ENCODE data around the gene RDH11. TPM values are rescaled to one million over a fixed set of nuclear protein-coding genes. Genes with fewer than 3 reads are reported as not detected.
"Not testable (repeated sequence)": the region's sequence is repeated elsewhere in the genome, so short reads cannot be mapped to it uniquely, and the experiment has no call there.

The RDH11 gene
- total RNA-seq, 1 experiment from 2014 or later, result 126 TPM

DNA sequence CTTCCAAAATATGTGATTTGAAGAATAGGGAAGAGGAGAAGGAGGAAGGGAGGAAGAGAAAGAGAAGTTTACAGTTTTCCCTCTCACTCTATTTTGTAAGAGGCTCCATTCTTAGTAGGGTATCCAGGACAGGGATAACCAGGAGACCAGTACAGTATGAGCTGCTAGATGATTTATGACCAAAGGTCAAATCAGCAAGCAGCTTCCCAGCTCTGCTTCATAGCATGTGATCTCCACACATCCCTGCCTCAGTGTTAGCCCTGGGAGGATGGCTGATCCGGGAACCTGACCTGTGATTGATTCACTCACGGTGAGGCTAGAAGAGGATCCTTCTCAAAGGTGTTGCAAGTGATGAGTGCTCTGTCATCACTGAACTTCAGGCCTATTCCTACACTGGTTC, 22.7 kb upstream of the RDH11 start:
- H3K27me3 ChIP-seq (ENCODE audit: low read length), result no peaks in the 10 kb centered on the region
- no peaks in the 10 kb centered on the region for H4K20me1 ChIP-seq (ENCODE audit: insufficient read depth, low read depth, low read length)
- H3K9me2 ChIP-seq (replicated peaks; ENCODE audit: insufficient read depth, low read length), result no peaks in the 10 kb centered on the region
- no peaks in the 10 kb centered on the region for H3K79me2 ChIP-seq (ENCODE audit: low read length)
- no peak overlapping the region for H3K9ac ChIP-seq (ENCODE audit: low read length)
- H2AFZ ChIP-seq (ENCODE audit: low read length), result no peak overlapping the region
- no peak overlapping the region for H3K27ac ChIP-seq (ENCODE audit: low read length)
- no peak overlapping the region for H3K4me3 ChIP-seq (ENCODE audit: low read length)
- peaks cover 8% of the 10 kb centered on the region for H3K4me1 ChIP-seq (ENCODE audit: low read length)
- H3K9me3 ChIP-seq (ENCODE audit: low read length), result no peaks in the 10 kb centered on the region
- no peak overlapping the region for H3K4me2 ChIP-seq (ENCODE audit: low read depth, low read length, poor library complexity, severe bottlenecking)
- H3K36me3 ChIP-seq (ENCODE audit: insufficient read depth, low read length), result no peaks in the 10 kb centered on the region
- no peak for DNase-seq

DNA sequence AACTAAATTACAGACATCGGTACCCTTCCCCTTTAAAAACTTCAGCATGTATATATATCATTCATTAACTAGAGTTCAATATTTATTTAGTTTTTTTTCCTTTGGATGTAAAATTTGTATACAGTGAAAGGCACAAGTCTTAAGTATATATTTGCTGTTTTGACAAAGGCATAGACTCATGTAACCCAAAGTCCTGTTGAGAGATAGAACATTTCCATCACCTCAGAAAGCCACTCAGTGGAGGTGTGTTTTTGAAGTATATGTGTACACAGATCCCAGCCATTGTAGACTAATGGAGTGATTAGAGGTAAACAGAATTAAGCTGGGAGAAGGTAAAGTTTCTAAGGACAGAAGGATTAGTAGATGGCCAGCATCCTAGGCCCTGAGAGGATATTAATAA, 21.5 kb upstream of the RDH11 start:
- H3K9ac ChIP-seq (ENCODE audit: low read length), result no peak overlapping the region
- H3K4me1 ChIP-seq (ENCODE audit: low read length), result peaks cover 8% of the 10 kb centered on the region
- H4K20me1 ChIP-seq (ENCODE audit: insufficient read depth, low read depth, low read length), result no peaks in the 10 kb centered on the region
- H3K79me2 ChIP-seq (ENCODE audit: low read length), result no peaks in the 10 kb centered on the region
- H3K4me3 ChIP-seq (ENCODE audit: low read length), result no peak overlapping the region
- DNase-seq, result no peak
- no peaks in the 10 kb centered on the region for H3K9me3 ChIP-seq (ENCODE audit: low read length)
- no peak overlapping the region for H3K27ac ChIP-seq (ENCODE audit: low read length)
- H2AFZ ChIP-seq (ENCODE audit: low read length), result no peak overlapping the region
- no peaks in the 10 kb centered on the region for H3K9me2 ChIP-seq (replicated peaks; ENCODE audit: insufficient read depth, low read length)
- H3K4me2 ChIP-seq (ENCODE audit: low read depth, low read length, poor library complexity, severe bottlenecking), result no peak overlapping the region
- no peaks in the 10 kb centered on the region for H3K36me3 ChIP-seq (ENCODE audit: insufficient read depth, low read length)
- no peaks in the 10 kb centered on the region for H3K27me3 ChIP-seq (ENCODE audit: low read length)

DNA sequence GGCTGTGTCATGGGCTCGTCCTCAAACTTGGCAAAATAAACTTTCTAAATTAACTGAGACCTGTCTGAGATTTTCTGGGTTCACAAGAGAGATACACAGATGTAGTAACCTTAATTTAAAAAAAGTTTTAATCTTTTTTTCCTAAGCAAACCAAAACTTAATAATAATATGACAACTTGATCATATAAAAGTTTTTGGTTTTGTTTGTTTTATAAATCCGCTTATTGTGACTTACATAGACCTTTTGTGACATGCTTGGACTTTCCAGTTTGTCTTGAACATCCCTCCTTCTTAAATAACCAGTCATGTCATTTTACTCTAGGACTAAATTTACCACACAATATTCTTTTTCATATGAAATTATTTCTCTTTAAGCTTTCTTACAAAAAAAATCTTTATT, 14.6 kb upstream of the RDH11 start:
- Histone ChIP-seq H4K20me1 (ENCODE audit: insufficient read depth, low read depth, low read length) (no peaks in the 10 kb centered on the region), H3K9me3 (ENCODE audit: low read length) (peaks cover 10% of the 10 kb centered on the region), H3K36me3 (ENCODE audit: insufficient read depth, low read length) (no peaks in the 10 kb centered on the region), H2AFZ (ENCODE audit: low read length) (no peak overlapping the region), H3K27me3 (ENCODE audit: low read length) (no peaks in the 10 kb centered on the region), H3K9ac (ENCODE audit: low read length) (no peak overlapping the region), H3K4me2 (ENCODE audit: low read depth, low read length, poor library complexity, severe bottlenecking) (no peak overlapping the region), H3K4me1 (ENCODE audit: low read length) (no peaks in the 10 kb centered on the region), H3K27ac (ENCODE audit: low read length) (no peak overlapping the region), H3K79me2 (ENCODE audit: low read length) (no peaks in the 10 kb centered on the region), H3K4me3 (ENCODE audit: low read length) (no peak overlapping the region), H3K9me2 (replicated peaks; ENCODE audit: insufficient read depth, low read length) (no peaks in the 10 kb centered on the region)
- peak; percentile 58 for DNase-seq

DNA sequence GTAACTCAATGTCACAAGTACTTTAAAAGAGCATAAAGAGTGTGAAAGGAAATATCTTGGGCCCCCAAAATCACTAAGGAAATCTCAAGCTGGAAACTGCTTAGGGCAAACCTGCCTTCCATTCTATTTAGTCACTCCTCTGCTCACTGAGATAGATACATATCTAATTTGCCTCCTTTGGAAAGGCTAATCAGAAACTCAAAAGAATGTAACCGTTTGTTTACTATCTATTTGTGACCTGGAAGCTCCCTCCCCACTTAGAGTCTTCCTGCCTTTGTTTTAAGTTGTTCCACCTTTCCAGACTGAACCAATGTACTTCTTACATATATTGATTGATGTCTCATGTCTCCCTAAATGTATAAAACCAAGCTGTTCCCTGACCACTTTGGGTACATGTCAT, 14.2 kb upstream of the RDH11 start:
- not testable (repeated sequence) for DNase-seq; H3K9ac ChIP-seq (ENCODE audit: low read length); H2AFZ ChIP-seq (ENCODE audit: low read length); H3K4me1 ChIP-seq (ENCODE audit: low read length); H3K36me3 ChIP-seq (ENCODE audit: insufficient read depth, low read length); H4K20me1 ChIP-seq (ENCODE audit: insufficient read depth, low read depth, low read length); H3K4me3 ChIP-seq (ENCODE audit: low read length); H3K9me3 ChIP-seq (ENCODE audit: low read length); H3K27ac ChIP-seq (ENCODE audit: low read length); H3K27me3 ChIP-seq (ENCODE audit: low read length); H3K9me2 ChIP-seq (replicated peaks; ENCODE audit: insufficient read depth, low read length); H3K4me2 ChIP-seq (ENCODE audit: low read depth, low read length, poor library complexity, severe bottlenecking); H3K79me2 ChIP-seq (ENCODE audit: low read length)

DNA sequence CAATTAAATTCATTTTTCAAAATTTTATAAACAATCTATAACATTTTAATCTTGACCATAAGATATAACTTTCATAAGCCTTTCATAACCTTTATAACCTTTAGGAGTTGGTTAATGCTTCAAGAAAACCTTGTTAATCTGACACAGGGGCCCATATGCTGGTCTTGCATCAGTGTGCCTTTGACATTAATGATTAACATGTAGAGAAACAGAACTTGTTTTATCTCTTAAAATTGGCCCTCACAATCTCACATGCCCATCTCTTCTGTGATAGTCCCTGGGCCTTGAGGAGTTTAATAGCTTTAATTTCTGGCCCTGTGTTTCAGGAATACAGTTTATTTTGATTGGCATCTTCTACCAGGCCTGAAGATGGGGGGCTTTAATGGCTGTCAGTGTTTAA, 13.8 kb upstream of the RDH11 start:
- not testable (repeated sequence) for H3K79me2 ChIP-seq (ENCODE audit: low read length); H3K9ac ChIP-seq (ENCODE audit: low read length); H3K9me3 ChIP-seq (ENCODE audit: low read length); H3K4me2 ChIP-seq (ENCODE audit: low read depth, low read length, poor library complexity, severe bottlenecking); H3K27ac ChIP-seq (ENCODE audit: low read length); H2AFZ ChIP-seq (ENCODE audit: low read length); H4K20me1 ChIP-seq (ENCODE audit: insufficient read depth, low read depth, low read length); H3K27me3 ChIP-seq (ENCODE audit: low read length); H3K36me3 ChIP-seq (ENCODE audit: insufficient read depth, low read length); H3K4me3 ChIP-seq (ENCODE audit: low read length); H3K4me1 ChIP-seq (ENCODE audit: low read length); DNase-seq; H3K9me2 ChIP-seq (replicated peaks; ENCODE audit: insufficient read depth, low read length)

DNA sequence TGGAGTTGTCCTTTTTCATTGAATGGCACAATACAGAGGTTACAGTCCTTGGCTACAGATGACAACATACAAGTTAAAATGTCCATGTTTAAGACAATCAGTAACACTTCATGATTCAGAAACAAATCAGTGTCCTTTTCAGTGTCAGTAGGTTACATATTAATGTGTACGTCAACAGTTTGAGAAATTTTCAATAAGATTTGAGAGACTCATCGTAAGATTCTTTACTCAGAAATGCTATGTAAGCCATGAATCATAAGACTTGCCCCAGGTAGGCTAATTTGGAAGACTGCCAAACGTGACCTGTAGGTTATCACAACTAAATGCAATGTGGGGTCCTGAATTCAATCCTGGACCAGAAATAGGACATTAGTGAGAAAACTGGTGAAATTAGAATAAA, 9.6 kb upstream of the RDH11 start:
- no peaks in the 10 kb centered on the region for H3K36me3 ChIP-seq (ENCODE audit: insufficient read depth, low read length)
- no peaks in the 10 kb centered on the region for H3K27me3 ChIP-seq (ENCODE audit: low read length)
- no peak overlapping the region for H2AFZ ChIP-seq (ENCODE audit: low read length)
- peaks cover 3% of the 10 kb centered on the region; the same call in 1 of the 2 replicates for H3K4me1 ChIP-seq (ENCODE audit: low read length)
- no peak for DNase-seq
- H3K4me3 ChIP-seq (ENCODE audit: low read length), result no peak overlapping the region
- H3K9me3 ChIP-seq (ENCODE audit: low read length), result peaks cover 10% of the 10 kb centered on the region
- H3K4me2 ChIP-seq (ENCODE audit: low read depth, low read length, poor library complexity, severe bottlenecking), result no peak overlapping the region
- H4K20me1 ChIP-seq (ENCODE audit: insufficient read depth, low read depth, low read length), result no peaks in the 10 kb centered on the region
- H3K9ac ChIP-seq (ENCODE audit: low read length), result no peak overlapping the region
- no peaks in the 10 kb centered on the region for H3K79me2 ChIP-seq (ENCODE audit: low read length)
- H3K9me2 ChIP-seq (replicated peaks; ENCODE audit: insufficient read depth, low read length), result no peaks in the 10 kb centered on the region
- no peak overlapping the region for H3K27ac ChIP-seq (ENCODE audit: low read length)

DNA sequence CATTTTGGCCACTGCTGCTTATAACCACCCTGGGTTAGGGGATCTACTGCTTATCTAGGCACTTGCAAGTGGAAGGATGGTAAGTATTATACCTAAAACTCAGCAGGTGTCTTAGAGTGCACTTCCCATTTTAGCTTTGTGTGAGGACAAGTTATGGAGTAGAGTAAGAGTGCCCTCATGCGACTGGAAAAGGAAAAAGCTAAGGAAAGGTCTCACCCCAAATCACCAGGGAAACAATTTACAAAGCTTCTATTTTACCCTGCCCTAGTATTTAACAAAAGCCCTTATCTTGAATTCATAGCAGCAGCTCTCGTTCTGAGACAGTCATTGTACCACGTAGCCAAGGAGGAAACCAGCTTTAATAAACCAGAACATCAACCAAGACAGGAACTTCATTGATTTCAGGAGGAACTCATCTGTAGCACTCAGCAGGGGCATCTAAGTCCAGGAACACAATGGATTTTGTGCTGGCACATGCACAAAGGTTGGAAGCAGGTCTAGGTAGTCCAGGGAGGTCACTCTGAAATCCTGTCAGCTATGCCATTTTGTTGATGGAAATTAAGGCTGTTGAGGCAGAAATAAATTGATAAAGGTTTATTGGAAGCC, 9.0 kb upstream of the RDH11 start:
- DNase-seq, result peak; percentile 93

DNA sequence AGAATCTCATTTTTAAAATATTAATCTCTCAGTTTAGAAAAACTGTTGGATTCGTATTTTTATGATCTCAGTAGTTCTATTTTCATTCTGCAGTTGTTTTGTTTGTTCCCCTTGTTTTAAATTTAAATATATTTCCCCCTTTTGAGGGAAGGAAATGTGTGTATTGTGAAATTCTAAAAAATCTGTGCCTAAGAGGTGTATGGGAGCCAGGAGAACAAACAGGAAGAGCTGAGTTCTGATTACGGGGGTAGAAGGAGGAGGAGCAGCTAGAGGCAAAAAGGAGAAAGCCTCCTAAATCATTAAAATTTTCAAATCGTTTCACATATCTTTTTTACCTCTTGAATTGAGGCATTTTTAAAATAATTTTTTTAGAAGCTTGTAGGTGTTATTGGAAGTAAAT, 8.4 kb upstream of the RDH11 start:
- Histone ChIP-seq H3K9ac (ENCODE audit: low read length) (no peak overlapping the region), H3K9me2 (replicated peaks; ENCODE audit: insufficient read depth, low read length) (no peaks in the 10 kb centered on the region), H3K4me3 (ENCODE audit: low read length) (no peak overlapping the region), H3K79me2 (ENCODE audit: low read length) (no peaks in the 10 kb centered on the region), H3K27me3 (ENCODE audit: low read length) (no peaks in the 10 kb centered on the region), H3K4me1 (ENCODE audit: low read length) (peaks cover 3% of the 10 kb centered on the region; the same call in 1 of the 2 replicates), H3K36me3 (ENCODE audit: insufficient read depth, low read length) (no peaks in the 10 kb centered on the region), H3K27ac (ENCODE audit: low read length) (no peak overlapping the region), H3K9me3 (ENCODE audit: low read length) (0 out of 2 replicates have a peak, but pooled peaks cover 2% of the 10 kb centered on the region), H4K20me1 (ENCODE audit: insufficient read depth, low read depth, low read length) (no peaks in the 10 kb centered on the region), H3K4me2 (ENCODE audit: low read depth, low read length, poor library complexity, severe bottlenecking) (no peak overlapping the region), H2AFZ (ENCODE audit: low read length) (peak overlapping the region; percentile 30; the same call in 1 of the 2 replicates)
- DNase-seq, result no peak

More for the DNA sequence above, 9.0 kb upstream of the RDH11 start:
- no peaks in the 10 kb centered on the region for H3K36me3 ChIP-seq (ENCODE audit: insufficient read depth, low read length)
- H3K9me3 ChIP-seq (ENCODE audit: low read length), result peaks cover 5% of the 10 kb centered on the region
- no peaks in the 10 kb centered on the region for H3K79me2 ChIP-seq (ENCODE audit: low read length)
- no peak overlapping the region for H3K9ac ChIP-seq (ENCODE audit: low read length)
- no peak overlapping the region for H3K4me2 ChIP-seq (ENCODE audit: low read depth, low read length, poor library complexity, severe bottlenecking)
- H3K9me2 ChIP-seq (replicated peaks; ENCODE audit: insufficient read depth, low read length), result no peaks in the 10 kb centered on the region
- H3K27me3 ChIP-seq (ENCODE audit: low read length), result no peaks in the 10 kb centered on the region
- peaks cover 3% of the 10 kb centered on the region; the same call in 1 of the 2 replicates for H3K4me1 ChIP-seq (ENCODE audit: low read length)
- H3K27ac ChIP-seq (ENCODE audit: low read length), result no peak overlapping the region
- no peak overlapping the region for H2AFZ ChIP-seq (ENCODE audit: low read length)
- H4K20me1 ChIP-seq (ENCODE audit: insufficient read depth, low read depth, low read length), result no peaks in the 10 kb centered on the region
- H3K4me3 ChIP-seq (ENCODE audit: low read length), result no peak overlapping the region

DNA sequence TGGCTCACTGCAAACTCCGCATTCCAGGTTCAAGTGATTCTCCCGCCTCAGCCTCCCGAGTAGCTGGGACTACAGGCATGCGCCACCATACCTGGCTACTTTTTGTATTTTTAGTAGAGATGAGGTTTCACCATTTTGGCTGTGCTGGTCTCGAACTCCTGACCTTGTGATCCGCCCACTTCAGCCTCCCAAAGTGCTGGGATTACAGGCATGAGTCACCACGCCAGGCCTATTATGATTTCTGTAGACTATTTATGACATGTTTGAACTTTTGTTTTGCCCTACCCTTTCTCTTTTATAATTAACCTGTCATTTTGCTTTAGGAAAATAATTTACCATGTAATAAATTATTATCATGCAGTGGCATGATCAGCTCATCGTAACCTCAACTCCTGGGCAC, 5.9 kb upstream of the RDH11 start, which contains the start of gene RDH12:
Gene RDH12 (plus strand): TSS at position 395 of the 400 bp plus-strand sequence. CDS start 20,757 bp downstream, outside the sequence.
- not testable (repeated sequence) for H4K20me1 ChIP-seq (ENCODE audit: insufficient read depth, low read depth, low read length); H3K9me3 ChIP-seq (ENCODE audit: low read length); H3K4me3 ChIP-seq (ENCODE audit: low read length); H3K27ac ChIP-seq (ENCODE audit: low read length); H3K9ac ChIP-seq (ENCODE audit: low read length); H3K4me2 ChIP-seq (ENCODE audit: low read depth, low read length, poor library complexity, severe bottlenecking); H3K27me3 ChIP-seq (ENCODE audit: low read length); H3K36me3 ChIP-seq (ENCODE audit: insufficient read depth, low read length); DNase-seq; H3K9me2 ChIP-seq (replicated peaks; ENCODE audit: insufficient read depth, low read length); H3K79me2 ChIP-seq (ENCODE audit: low read length); H2AFZ ChIP-seq (ENCODE audit: low read length); H3K4me1 ChIP-seq (ENCODE audit: low read length)

All from Karpas-422 (cell line).